HFFc6 (cell line): ENCODE data around the gene YAP1. TPM values are rescaled to one million over a fixed set of nuclear protein-coding genes. Genes with fewer than 3 reads are reported as not detected.
A peak's percentile ranks its signal among the peaks of the same experiment; 100 is the strongest.

Experiments
- DNase-seq: peaks from one replicate; pipeline ENCODE4 v3.0.0-alpha.2; 2018
- H3K27ac Mint-ChIP-seq: 2 replicates; pipeline ENCODE4 v1.8.0; 2020; ENCODE audit warnings: mild to moderate bottlenecking, mixed read lengths
- H3K27me3 Mint-ChIP-seq: 2 replicates; pipeline ENCODE4 v1.8.0; 2021; ENCODE audit warnings: mild to moderate bottlenecking, moderate library complexity, mixed read lengths; ENCODE audit not compliant: insufficient read depth
- H3K36me3 Mint-ChIP-seq: 2 replicates; pipeline ENCODE4 v1.8.0; 2021; ENCODE audit warnings: low read depth, mixed read lengths
- H3K4me1 Mint-ChIP-seq: 2 replicates; pipeline ENCODE4 v1.8.0; 2020; ENCODE audit warnings: low read depth, mixed read lengths
- H3K4me3 Mint-ChIP-seq: 2 replicates; pipeline ENCODE4 v1.8.0; 2020; ENCODE audit warnings: mild to moderate bottlenecking, moderate library complexity, mixed read lengths
- H3K9me3 Mint-ChIP-seq: 2 replicates; pipeline ENCODE4 v1.8.0; 2020; ENCODE audit warnings: mild to moderate bottlenecking, mixed read lengths
- CTCF ChIP-seq: fragments of 200-600 bp; sonication (generic); IDR thresholded peaks from 2 replicates; pipeline ENCODE4 v1.5.0; 2021; ENCODE audit warnings: antibody characterized with exemption, mild to moderate bottlenecking
- total RNA-seq, 6 experiments: library from RNA; stranded (reverse); fragmentation: NEBNext Ultra II Directional; extraction: Animal tissue kit (Norgen Biotek cat#: 25700); gene quantifications; 2 replicates in 1 of 6; 3 replicates in 5 of 6; pipeline ENCODE4 v1.2.3, GENCODE V29; 2021

The YAP1 gene
- total RNA-seq, 6 experiments from 2014 or later = 120 to 159 (median 133) TPM

DNA sequence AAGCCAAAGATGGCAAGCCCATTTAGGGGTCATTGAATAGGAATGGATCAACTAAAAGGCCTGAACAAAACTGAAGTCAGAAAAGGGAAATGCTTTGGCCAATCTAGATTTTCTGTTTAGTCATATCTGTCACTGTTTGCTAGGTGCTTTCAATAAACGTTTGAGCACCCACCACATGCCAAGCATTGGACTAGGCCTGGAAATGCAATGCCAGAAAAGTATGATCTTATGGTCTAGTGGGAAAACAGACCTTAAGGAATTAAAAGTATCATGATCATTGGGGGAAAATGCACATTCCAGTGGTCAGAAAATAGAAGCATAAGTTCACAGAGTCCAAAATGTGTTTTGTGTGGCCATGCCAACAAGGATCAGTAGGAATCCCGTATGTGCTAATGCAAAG lies 130.3 kb downstream of the YAP1 start:
- H3K27me3 Mint-ChIP-seq = peaks cover 4% of the 10 kb centered on the region
- no peak overlapping the region for H3K4me3 Mint-ChIP-seq
- DNase-seq = peak; percentile 56
- H3K27ac Mint-ChIP-seq = peak overlapping the region; percentile 27
- no peaks in the 10 kb centered on the region for H3K36me3 Mint-ChIP-seq
- peaks cover 70% of the 10 kb centered on the region for H3K4me1 Mint-ChIP-seq
- TF ChIP-seq CTCF = no peak
- no peaks in the 10 kb centered on the region for H3K9me3 Mint-ChIP-seq

DNA sequence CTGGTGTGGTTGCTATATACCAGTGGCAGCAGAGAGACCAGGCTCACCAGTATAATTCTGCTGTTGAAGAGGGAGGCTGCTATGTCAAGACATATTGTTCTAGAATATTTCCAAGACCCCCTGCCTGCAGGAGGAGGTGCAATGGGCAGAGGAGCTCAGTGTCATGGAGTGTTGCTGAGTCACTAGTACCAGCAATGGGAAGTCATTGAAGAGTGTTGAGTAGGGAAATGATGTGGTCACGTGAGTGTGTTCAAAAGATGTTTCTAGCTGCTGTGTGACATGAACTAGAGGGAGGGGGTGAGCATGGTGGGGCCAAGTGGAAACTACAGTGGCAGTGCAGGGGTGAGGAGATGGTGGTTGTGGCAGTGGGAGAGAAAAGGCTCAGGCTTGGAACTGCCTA lies 130.8 kb downstream of the YAP1 start:
- H3K4me3 Mint-ChIP-seq = no peak overlapping the region; the same call in 1 of the 2 replicates
- TF ChIP-seq CTCF = no peak
- peak; percentile 20 for DNase-seq
- H3K27me3 Mint-ChIP-seq = peaks cover 4% of the 10 kb centered on the region
- H3K9me3 Mint-ChIP-seq = no peaks in the 10 kb centered on the region
- no peaks in the 10 kb centered on the region for H3K36me3 Mint-ChIP-seq
- H3K27ac Mint-ChIP-seq = peak overlapping the region; percentile 27
- H3K4me1 Mint-ChIP-seq = peaks cover 73% of the 10 kb centered on the region

GRCh38 chr11:102243399-102243884 lies 133.2 kb downstream of the YAP1 start:
- no peak overlapping the region for H3K4me3 Mint-ChIP-seq
- H3K9me3 Mint-ChIP-seq = no peaks in the 10 kb centered on the region
- H3K36me3 Mint-ChIP-seq = no peaks in the 10 kb centered on the region
- no peak overlapping the region for H3K27ac Mint-ChIP-seq
- no peak for TF ChIP-seq CTCF
- peaks cover 4% of the 10 kb centered on the region for H3K27me3 Mint-ChIP-seq
- H3K4me1 Mint-ChIP-seq = peaks cover 52% of the 10 kb centered on the region
- no peak for DNase-seq

DNA sequence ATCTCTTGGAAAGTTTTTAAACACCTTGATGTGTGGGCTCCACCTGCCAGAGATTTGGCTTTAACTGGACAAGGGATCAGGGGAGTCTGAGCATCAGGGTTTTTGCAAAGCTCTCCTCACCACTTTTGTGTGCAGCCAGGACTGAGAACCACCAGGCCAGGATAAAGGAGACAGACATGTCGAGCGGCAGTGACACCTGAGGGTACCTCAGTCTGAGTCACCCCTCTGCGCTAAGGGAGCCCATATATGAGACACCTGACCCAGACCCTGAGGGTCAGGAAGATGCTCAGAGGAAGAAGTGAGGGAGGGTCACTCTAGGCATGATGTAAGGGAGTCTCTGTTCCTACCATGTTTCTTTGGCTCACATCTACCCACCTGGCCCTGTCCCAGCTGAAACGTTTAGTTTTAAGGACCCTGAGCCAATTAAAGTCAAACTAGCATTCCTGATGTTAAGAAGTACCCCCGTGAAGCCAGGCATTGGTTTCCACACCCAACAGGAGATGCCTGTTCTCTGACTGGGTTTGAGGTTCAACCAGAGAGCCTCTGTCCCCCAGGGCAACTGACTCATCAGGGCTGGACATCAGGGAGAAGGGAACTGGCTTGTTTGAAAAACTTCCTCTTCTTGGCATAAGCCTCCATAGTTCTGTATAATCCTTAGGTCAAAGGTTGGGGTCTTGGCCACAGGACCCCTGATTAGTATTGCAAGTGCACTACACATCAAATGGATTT lies 134.6 kb downstream of the YAP1 start:
- no peak for TF ChIP-seq CTCF
- Mint-ChIP-seq H3K36me3 (no peaks in the 10 kb centered on the region), H3K9me3 (no peaks in the 10 kb centered on the region), H3K4me1 (peaks cover 42% of the 10 kb centered on the region), H3K4me3 (peak overlapping the region; percentile 57), H3K27me3 (peaks cover 1% of the 10 kb centered on the region; the same call in 1 of the 2 replicates), H3K27ac (peak overlapping the region; percentile 92)
- peak; percentile 95 for DNase-seq

DNA sequence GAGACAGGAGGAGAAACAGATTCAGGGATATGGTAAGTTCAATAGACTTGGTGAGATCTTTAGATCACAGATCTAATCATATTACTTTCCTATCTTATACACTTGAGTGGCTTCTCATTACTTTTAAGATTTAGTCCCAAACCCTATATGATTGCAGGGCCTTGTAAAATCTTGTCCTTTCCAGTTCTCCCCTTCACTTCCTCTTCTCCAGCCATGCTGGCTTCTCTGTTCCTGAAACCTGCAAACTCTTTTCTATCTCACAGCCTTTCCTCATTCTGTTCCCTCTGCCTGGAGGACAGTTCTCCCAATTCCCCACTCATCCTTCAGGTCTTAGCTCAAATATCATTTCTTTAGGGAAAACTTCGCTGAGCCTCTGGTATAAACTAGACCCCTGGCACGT lies 141.2 kb downstream of the YAP1 start:
- Mint-ChIP-seq H3K36me3 (no peaks in the 10 kb centered on the region), H3K4me3 (no peak overlapping the region), H3K4me1 (peaks cover 32% of the 10 kb centered on the region), H3K27ac (no peak overlapping the region), H3K9me3 (no peaks in the 10 kb centered on the region), H3K27me3 (no peaks in the 10 kb centered on the region)
- no peak for DNase-seq
- TF ChIP-seq CTCF = no peak
